GOT3 (cell line): Measurements from ENCODE around the gene TMEM132D.

Source experiments
- DNase-seq: peaks from one replicate; lab custom pipeline; 2025; ENCODE audit warnings: mixed read lengths; lab: John Stamatoyannopoulos, UW

The TMEM132D gene

GRCh38 chr12:129825316-129825715, 78.5 kb downstream of the TMEM132D start:
- no peak for DNase-seq

- no peak for DNase-seq
Measured at GRCh38 chr12:129821964-129822363, 81.9 kb downstream of the TMEM132D start.

- DNase-seq: no peak
Measured at GRCh38 chr12:129819391-129819790, 84.4 kb downstream of the TMEM132D start.

GRCh38 chr12:129815846-129816245, 88.0 kb downstream of the TMEM132D start:
- no peak for DNase-seq

GRCh38 chr12:129811963-129812362, 91.9 kb downstream of the TMEM132D start:
- no peak for DNase-seq

GRCh38 chr12:129807136-129807535, 96.7 kb downstream of the TMEM132D start:
- DNase-seq: no peak

- DNase-seq: no peak
Measured at GRCh38 chr12:129791396-129791795, 112.4 kb downstream of the TMEM132D start.

- no peak for DNase-seq
Measured at GRCh38 chr12:129790930-129791329, 112.9 kb downstream of the TMEM132D start.

- DNase-seq: no peak
Measured at GRCh38 chr12:129790331-129790730, 113.5 kb downstream of the TMEM132D start.

GRCh38 chr12:129789921-129790320, 113.9 kb downstream of the TMEM132D start:
- DNase-seq: no peak

- no peak for DNase-seq
Measured at GRCh38 chr12:129788506-129789084, 115.2 kb downstream of the TMEM132D start.

GRCh38 chr12:129779989-129780388, 123.8 kb downstream of the TMEM132D start:
- no peak for DNase-seq

GRCh38 chr12:129779033-129779432, 124.8 kb downstream of the TMEM132D start:
- no peak for DNase-seq

- DNase-seq: no peak
Measured at GRCh38 chr12:129776977-129777667, 126.7 kb downstream of the TMEM132D start.

- no peak for DNase-seq
Measured at GRCh38 chr12:129772501-129773493, 131.0 kb downstream of the TMEM132D start.

- no peak for DNase-seq
Measured at GRCh38 chr12:129771238-129771637, 132.6 kb downstream of the TMEM132D start.

- no peak for DNase-seq
Measured at GRCh38 chr12:129765719-129766118, 138.1 kb downstream of the TMEM132D start.

GRCh38 chr12:129762436-129762835, 141.4 kb downstream of the TMEM132D start:
- no peak for DNase-seq

GRCh38 chr12:129753586-129753985, 150.2 kb downstream of the TMEM132D start:
- DNase-seq: no peak

- no peak for DNase-seq
Measured at GRCh38 chr12:129750421-129750820, 153.4 kb downstream of the TMEM132D start.

- no peak for DNase-seq
Measured at GRCh38 chr12:129746318-129746717, 157.5 kb downstream of the TMEM132D start.

GRCh38 chr12:129729170-129729569, 174.7 kb downstream of the TMEM132D start:
- no peak for DNase-seq

GRCh38 chr12:129727100-129727499, 176.7 kb downstream of the TMEM132D start:
- no peak for DNase-seq
